HG02759 (cell line): ENCODE measurements around the gene SAP30L.
A peak's percentile ranks its signal among the peaks of the same experiment; 100 is the strongest.

Experiments
- ATAC-seq: cut with Tn5 transposase; IDR thresholded peaks from one replicate; pipeline ENCODE4 v1.9.1; 2021; ENCODE audit warnings: mild to moderate bottlenecking, moderate library complexity; ENCODE audit not compliant: unreplicated experiment

The SAP30L gene

GRCh38 chr5:154445422-154446194 lies at the start of gene SAP30L:
TSS of gene SAP30L (plus strand) at chr5:154445997. CDS start at chr5:154446605, 608 bp downstream.
- peak; percentile 93 for ATAC-seq

GRCh38 chr5:154396128-154396527 lies 49.7 kb upstream of the SAP30L start:
- ATAC-seq, result no peak

GRCh38 chr5:154397652-154398406 lies 48.0 kb upstream of the SAP30L start:
- ATAC-seq, result no peak

- no peak for ATAC-seq
Observed at GRCh38 chr5:154400678-154401077, 45.1 kb upstream of the SAP30L start.

DNA sequence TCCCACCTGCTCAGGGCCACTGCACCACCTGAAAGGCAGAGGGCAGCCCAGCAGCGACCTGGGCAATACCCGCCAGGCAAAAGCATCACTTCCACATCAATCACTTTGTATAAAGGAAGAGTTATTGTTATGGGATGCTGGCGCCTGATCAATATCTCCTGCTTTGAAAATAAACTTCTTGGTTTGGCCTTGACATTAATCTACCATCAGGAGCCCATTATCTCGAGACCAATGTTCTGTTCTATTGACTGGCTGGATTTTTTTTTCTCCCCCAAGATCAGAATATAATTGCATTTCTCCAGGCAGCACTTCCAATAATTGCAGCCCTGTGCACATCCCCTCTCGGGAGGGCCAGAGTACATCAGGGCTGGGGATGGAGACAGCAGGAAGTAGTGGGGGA lies 44.4 kb upstream of the SAP30L start:
- no peak for ATAC-seq

DNA sequence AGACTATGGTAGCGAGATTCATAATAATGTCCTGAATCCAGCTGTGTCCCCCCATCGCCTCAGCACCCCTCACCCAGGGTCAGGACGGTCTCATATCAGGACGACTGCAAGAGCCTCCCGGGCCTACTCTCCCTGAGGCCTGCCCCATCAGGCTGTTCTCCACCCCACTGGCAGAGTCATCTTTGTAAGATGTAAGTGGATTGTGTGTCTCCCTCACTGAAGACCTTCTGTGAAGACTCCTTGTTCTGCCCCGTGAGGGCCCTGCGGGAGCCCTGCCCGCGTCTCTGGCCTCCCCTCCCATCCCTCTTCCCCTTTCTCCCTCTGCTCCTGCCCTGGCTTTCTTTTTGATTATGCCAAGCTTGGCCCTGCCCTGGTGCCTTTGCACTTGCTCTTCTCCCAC lies 43.9 kb upstream of the SAP30L start:
- ATAC-seq, result no peak

- no peak for ATAC-seq
Observed at GRCh38 chr5:154402611-154403010, 43.2 kb upstream of the SAP30L start.

- no peak for ATAC-seq
Observed at GRCh38 chr5:154403234-154403633, 42.6 kb upstream of the SAP30L start.

- ATAC-seq, result no peak
Observed at GRCh38 chr5:154403776-154404387, 41.9 kb upstream of the SAP30L start.

DNA sequence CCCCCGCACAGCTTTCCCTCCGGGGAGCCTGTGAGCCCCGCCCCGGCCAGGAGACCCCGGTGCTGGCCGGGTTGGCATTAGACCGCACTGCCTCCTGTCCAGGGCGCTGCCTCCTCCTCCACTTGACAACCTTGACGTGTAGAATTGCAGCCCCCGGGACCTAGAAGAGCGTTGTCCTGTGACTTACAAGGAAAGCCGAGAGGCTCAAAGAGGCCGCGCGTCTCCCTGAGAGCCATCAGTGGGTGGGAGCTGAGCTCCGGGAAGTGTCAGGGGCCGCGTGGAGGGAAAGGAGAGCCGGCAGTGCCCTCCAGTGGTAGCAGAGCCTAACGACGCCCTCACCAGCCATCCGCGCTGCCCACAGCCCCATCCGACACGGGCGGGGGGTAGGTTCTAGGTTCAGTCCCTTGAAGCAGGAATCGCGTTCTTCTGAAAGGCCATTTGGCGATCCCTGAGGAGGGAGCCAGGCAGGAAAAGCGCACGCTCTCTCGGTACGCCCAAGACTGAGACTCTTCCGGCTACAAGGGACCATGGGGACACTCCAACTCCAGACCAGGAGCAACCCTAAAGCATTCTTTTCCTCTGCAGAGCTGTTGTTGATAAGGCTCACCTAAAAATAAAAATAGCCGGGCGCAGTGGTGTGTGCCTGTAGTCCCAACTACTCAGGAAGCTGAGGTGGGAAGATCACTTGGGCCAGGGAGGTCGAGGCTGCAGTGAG lies 40.6 kb upstream of the SAP30L start:
- ATAC-seq, result peak; percentile 97

DNA sequence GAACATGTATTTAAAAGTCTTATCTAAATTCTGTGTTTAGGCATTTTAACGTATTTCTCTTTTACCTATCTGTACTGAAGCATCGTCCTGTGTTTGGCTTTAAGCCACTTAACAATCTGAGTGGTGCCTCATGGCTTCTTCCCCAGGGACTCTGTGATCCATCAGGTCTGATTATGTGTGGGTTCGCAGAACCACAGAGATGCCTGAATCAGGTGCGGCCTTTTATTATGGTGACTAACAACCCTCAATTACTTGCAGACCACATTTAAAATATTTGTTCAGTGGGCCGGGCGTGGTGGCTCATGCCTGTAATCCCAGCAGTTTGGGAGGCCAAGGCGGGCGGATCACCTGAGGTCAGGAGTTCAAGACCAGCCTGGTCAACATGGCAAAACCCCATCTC lies 39.6 kb upstream of the SAP30L start:
- ATAC-seq, result no peak

DNA sequence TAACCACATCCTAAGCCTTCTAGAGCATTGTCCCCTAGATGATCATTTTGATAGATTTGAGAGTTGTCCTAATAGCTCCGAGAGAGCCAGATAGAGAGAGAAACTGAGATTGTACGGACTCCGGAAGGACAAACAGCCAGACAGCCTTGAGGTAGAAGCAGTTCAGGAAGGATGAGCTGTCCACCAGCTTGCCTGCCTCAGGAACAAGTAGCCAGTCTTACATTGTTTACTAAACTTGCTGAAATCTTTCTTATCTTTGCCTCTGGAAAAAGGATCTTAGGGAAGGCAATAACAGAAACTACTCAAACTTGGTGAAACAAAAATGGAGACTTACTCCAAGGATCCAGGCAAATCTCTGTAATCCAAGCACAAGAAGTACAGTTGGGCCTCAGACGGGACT lies 39.0 kb upstream of the SAP30L start:
- no peak for ATAC-seq

DNA sequence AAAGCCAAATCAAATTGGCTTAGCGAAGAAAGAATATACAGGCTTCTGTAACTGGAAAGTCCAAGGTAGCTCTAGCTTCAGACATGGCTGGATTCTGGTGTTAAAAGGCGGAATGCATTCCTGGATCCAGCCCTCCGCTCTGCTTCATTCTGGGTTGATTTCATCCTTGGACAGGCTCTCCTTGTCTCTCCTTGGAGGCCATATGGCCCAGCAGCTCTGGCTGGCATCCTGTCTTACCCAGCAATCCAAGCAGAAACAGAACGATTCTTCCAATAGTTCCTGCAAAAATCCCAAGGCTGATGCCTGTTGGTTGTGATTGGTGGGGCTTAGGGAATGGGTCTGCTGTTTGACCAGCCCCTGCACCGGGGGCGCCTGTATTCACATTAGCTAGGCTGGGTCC lies 37.0 kb upstream of the SAP30L start:
- no peak for ATAC-seq

DNA sequence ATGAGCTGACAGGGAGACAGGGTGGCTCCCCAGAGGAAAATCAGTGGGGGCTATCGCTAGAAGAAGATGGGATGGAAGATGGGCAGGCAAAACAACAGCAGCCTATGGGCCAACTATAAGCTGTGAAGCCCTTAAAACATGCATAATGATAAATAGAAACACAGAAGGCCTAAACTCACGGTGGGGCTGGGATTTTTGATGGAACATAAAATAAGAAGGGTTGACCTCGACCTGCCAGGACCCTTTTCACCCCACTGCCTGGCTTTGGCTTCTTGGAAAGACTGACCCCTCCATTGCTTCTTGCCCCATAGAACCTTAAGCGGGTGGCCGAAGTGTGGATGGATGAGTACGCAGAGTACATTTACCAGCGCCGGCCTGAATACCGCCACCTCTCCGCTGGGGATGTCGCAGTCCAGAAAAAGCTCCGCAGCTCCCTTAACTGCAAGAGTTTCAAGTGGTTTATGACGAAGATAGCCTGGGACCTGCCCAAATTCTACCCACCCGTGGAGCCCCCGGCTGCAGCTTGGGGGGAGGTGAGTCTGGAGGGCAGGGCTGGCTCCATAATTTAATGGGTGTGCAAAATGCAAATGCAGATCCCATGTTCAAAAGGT lies 36.5 kb upstream of the SAP30L start:
- ATAC-seq, result no peak

DNA sequence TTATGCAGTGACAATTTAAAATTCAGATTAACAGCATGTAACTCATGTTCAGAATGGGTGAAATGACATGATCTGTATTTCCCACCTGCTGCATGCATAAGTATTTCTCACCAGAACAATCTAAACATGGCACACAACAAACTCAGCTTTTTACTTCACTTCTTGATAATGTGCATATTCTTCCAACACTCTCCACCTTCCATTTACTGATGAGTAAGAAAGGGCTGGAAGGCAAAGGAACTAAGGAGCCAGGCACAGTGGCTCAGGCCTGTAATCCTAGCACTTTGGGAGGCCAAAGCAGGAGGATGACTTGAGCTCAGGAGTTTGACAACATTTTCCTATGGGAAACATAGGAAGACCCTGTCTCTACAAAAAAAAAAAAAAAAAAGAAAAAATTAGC lies 35.8 kb upstream of the SAP30L start:
- no peak for ATAC-seq

DNA sequence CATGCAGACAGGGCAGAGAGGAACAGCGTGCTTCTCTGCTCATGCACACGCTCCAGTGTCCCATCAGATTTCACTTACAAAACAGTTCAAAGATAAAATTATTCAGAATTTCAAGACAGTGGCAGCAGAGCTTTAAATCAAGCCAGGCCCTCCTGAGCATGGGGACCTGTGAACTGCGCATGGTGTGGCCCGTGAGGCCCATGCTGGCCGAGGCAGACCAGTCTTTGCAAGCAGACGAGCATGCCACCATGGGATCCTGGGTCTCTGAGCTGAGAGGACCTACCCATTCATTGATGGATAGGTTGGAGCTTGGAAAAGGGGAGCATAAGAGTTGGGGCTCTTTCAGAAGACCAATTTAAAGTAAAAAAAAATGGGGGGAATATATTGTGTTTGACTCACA lies 35.0 kb upstream of the SAP30L start:
- ATAC-seq, result no peak

- no peak for ATAC-seq
Observed at GRCh38 chr5:154411338-154411737, 34.5 kb upstream of the SAP30L start.

DNA sequence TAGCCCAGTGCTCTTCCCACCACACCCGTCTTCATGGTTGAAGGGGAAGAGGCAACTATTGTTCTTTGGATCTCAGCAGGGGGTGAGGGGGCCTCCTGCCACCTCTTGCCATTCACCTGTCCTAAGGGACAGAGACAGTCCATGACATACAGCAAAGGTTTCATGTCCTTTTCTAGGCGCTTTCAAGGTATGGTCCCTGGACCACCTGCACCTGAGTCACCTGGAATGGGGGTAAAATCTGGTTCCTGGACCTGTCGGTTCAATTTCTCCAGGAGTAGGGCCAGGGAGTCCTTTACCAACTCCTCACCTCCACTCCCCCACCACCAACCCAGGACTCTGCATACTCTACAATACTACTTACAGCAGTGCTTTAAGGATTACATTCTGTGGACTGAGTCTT lies 33.5 kb upstream of the SAP30L start:
- no peak for ATAC-seq

- ATAC-seq, result no peak
Observed at GRCh38 chr5:154412925-154413324, 32.9 kb upstream of the SAP30L start.

- ATAC-seq, result no peak
Observed at GRCh38 chr5:154415114-154415513, 30.7 kb upstream of the SAP30L start.

DNA sequence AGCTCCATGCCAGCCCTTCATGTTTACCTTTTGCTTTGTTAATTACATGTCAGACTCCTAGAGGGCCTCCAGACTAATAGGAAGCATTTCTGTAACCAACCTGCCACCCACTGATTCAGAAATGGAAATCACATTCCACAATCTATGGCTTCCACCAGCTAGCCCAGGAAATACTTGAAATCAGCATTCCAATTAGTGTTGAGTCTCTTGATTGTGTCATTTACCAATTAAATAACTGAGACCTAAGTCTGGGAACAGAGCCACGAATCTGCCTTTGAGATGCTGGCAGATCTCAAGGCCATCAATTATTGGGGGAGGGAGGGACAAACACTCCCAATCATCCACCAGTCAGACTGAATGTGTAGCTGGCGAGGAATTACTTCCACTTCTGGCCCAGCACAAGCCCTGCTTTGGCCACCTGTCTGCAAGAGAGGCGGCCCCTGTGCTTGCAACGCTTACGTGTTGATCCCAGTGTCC lies 27.4 kb upstream of the SAP30L start:
- no peak for ATAC-seq
